Psoas muscle (tissue), 8 donors: ENCODE measurements around the gene CRB3. TPM values are rescaled to one million over a fixed set of nuclear protein-coding genes. Genes with fewer than 3 reads are reported as not detected.

Source experiments
- ATAC-seq, 4 donors: fragments of 200-7000 bp; cut with Tn5 transposase; one replicate each; pipeline ENCODE4 v1.9.1; 2020; ENCODE audit warnings: moderate library complexity in 3 of 4, mild to moderate bottlenecking in 2 of 4
- DNase-seq, 2 donors: peaks; one replicate each; pipeline ENCODE4 v3.0.0-alpha.2; 2020
- H3K27ac ChIP-seq: fragments of 200-600 bp; one replicate; pipeline ENCODE4 v1.8.0; 2022
- H3K27me3 ChIP-seq, 3 donors: fragments of 200-600 bp in 1 of 3; one replicate each; pipeline versions ENCODE4 v1.6.1 to v1.8.0; 2013 to 2022; ENCODE audit warnings: low read length in 2 of 3, mild to moderate bottlenecking in 2 of 3, moderate library complexity in 1 of 3; ENCODE audit not compliant: insufficient read depth in 3 of 3
- H3K36me3 ChIP-seq, 2 donors: fragments of 200-600 bp in 1 of 2; one replicate each; pipeline versions ENCODE4 v1.6.1 to v1.8.0; 2013 to 2022; ENCODE audit warnings: low read depth in 1 of 2, mild to moderate bottlenecking in 1 of 2, moderate library complexity in 1 of 2; ENCODE audit not compliant: insufficient read depth in 1 of 2
- H3K4me1 ChIP-seq: fragments of 200-600 bp; one replicate; pipeline ENCODE4 v1.8.0; 2022
- H3K4me3 ChIP-seq: fragments of 200-600 bp; one replicate; pipeline ENCODE4 v1.8.0; 2022; ENCODE audit warnings: mild to moderate bottlenecking
- H3K9me3 ChIP-seq: fragments of 200-600 bp; one replicate; pipeline ENCODE4 v1.8.0; 2022
- CTCF ChIP-seq: fragments of 200-600 bp; IDR thresholded peaks from one replicate; pipeline ENCODE4 v1.8.0; 2022; ENCODE audit warnings: antibody characterized with exemption
- WGBS, 3 donors: extraction: QIAGEN DNeasy Blood & Tissue Kit; methylation state at CpG; one replicate each; pipeline versions ENCODE4 v1.1.6 to v1.1.7; 2013; 5-methylcytosine and 5-hydroxymethylcytosine counted together
- intact Hi-C, 2 donors: fragments of 100-400 bp; cut with DNase I; formaldehyde crosslinking; loops; one replicate each; pipeline versions ENCODE4 v1.11.0 to v1.14.2; 2022
- polyA plus RNA-seq, 3 donors: library from polyadenylated mRNA; stranded (reverse); fragments of 200-250 nt; gene quantifications; one replicate each; pipeline ENCODE4 v1.2.3, GENCODE V29; 2013
- total RNA-seq, 4 donors: library from RNA; stranded (reverse); fragmentation: NEBNext Ultra II Directional in 2 of 4; extraction: Animal tissue kit (Norgen Biotek cat#: 25700) in 2 of 4; gene quantifications; one replicate each; pipeline versions ENCODE4 v1.2.1 to v1.2.4, GENCODE V29; 2021 to 2023
- donor health status: healthy with polysubstance abuse.
- donor health status: DM: no; HTN: no; CAD: no; lungs with moderate emphysema.
- donor health status: Bipolar disorder and iron deficiency.
- donor health status: healthy.
- donor health status: DM: yes; HTN: yes; CAD: no.
- donor health status: DM: no; HTN: no; CAD: no.
- donor health status: DM: no; HTN: no; CAD: no.
- donor health status: DM: yes; HTN: yes; CAD: no.

The CRB3 gene
- total and polyA plus RNA-seq, 7 donors: 0.23 to 0.38 TPM; not detected in 5

GRCh38 chr19:6439743-6440142, 24.3 kb upstream of the CRB3 start:
- TF ChIP-seq CTCF: no peak
- 86 to 90% (median 89%) methylated on average over 4 of the region's 4 CpGs for WGBS, 3 donors
- Histone ChIP-seq H3K27ac (no peak overlapping the region), H3K36me3 (no peaks in the 10 kb centered on the region), H3K27me3 (no peaks in the 10 kb centered on the region), H3K9me3 (no peaks in the 10 kb centered on the region), H3K4me3 (no peak overlapping the region), H3K4me1 (no peaks in the 10 kb centered on the region)
- ATAC-seq (no peak), DNase-seq (no peak)
- intact Hi-C loops: no loop called here

GRCh38 chr19:6440905-6441304, 23.2 kb upstream of the CRB3 start:
- Histone ChIP-seq H3K36me3 (peaks cover 0 to 7% of the 10 kb centered on the region in 2 donors), H3K4me3 (no peak overlapping the region), H3K9me3 (no peaks in the 10 kb centered on the region), H3K4me1 (no peaks in the 10 kb centered on the region), H3K27ac (no peak overlapping the region), H3K27me3 (no peaks in the 10 kb centered on the region)
- DNase-seq: no peak
- no peak for ATAC-seq
- no peak for TF ChIP-seq CTCF
- 78 to 85% (median 83%) methylated on average over 3 of the region's 3 CpGs for WGBS, 3 donors
- intact Hi-C loops: no loop called here

GRCh38 chr19:6442087-6442688, 21.9 kb upstream of the CRB3 start:
- DNase-seq: no peak
- no peak for TF ChIP-seq CTCF
- Histone ChIP-seq H3K4me3 (no peak overlapping the region), H3K27ac (no peak overlapping the region), H3K4me1 (no peaks in the 10 kb centered on the region), H3K27me3 (no peaks in the 10 kb centered on the region), H3K9me3 (no peaks in the 10 kb centered on the region), H3K36me3 (peaks cover 3 to 17% of the 10 kb centered on the region in 2 donors)
- intact Hi-C loops: no loop called here
- ATAC-seq: no peak
- 84 to 89% (median 85%) methylated on average over 13 of the region's 13 CpGs for WGBS, 3 donors

- intact Hi-C loops: no loop called here
- Histone ChIP-seq H3K36me3 (peaks cover 3 to 22% of the 10 kb centered on the region in 2 donors), H3K27me3 (no peaks in the 10 kb centered on the region), H3K27ac (no peak overlapping the region), H3K4me3 (no peak overlapping the region), H3K9me3 (no peaks in the 10 kb centered on the region), H3K4me1 (no peaks in the 10 kb centered on the region)
- no peak for DNase-seq
- 81 to 86% (median 83%) methylated on average over 12 to 13 of the region's 13 CpGs for WGBS, 3 donors
- no peak for TF ChIP-seq CTCF
- ATAC-seq: no peak
Observed at GRCh38 chr19:6443986-6444385, 20.1 kb upstream of the CRB3 start.

GRCh38 chr19:6446452-6446851, 17.6 kb upstream of the CRB3 start:
- WGBS, 3 donors: 94 to 99% (median 95%) methylated on average over 3 of the region's 3 CpGs
- peaks cover 3 to 40% of the 10 kb centered on the region in 2 donors for H3K36me3 ChIP-seq
- TF ChIP-seq CTCF: no peak
- H3K27me3 ChIP-seq: no peaks in the 10 kb centered on the region
- DNase-seq (no peak), ATAC-seq (no peak)
- no peak overlapping the region for H3K4me3 ChIP-seq
- intact Hi-C loops: no loop called here
- H3K9me3 ChIP-seq: no peaks in the 10 kb centered on the region
- H3K4me1 ChIP-seq: no peaks in the 10 kb centered on the region
- no peak overlapping the region for H3K27ac ChIP-seq
